Measurements from ENCODE around the gene SRBD1.

SRBD1 gene

GRCh38 chr2:45611020-45611859, at the start of gene SRBD1:
Gene SRBD1, minus strand, starts transcription at chr2:45611267. Its CDS starts 5,826 bp downstream, at chr2:45605441.
- peak; percentile 83 for DNase-seq (ENCODE audit: low read depth)

- no peak for DNase-seq (ENCODE audit: low read depth)
These were observed 43.2 kb upstream of the SRBD1 start for GRCh38 chr2:45654250-45654649.

- DNase-seq (ENCODE audit: low read depth), result no peak
These were observed 42.3 kb upstream of the SRBD1 start for GRCh38 chr2:45653122-45653913.

- DNase-seq (ENCODE audit: low read depth), result no peak
These were observed 41.3 kb upstream of the SRBD1 start for GRCh38 chr2:45652090-45653031.

GRCh38 chr2:45651415-45652089, 40.5 kb upstream of the SRBD1 start, which contains the start of gene PRKCE:
Gene PRKCE, plus strand, starts transcription at chr2:45651675.
- DNase-seq (ENCODE audit: low read depth), result no peak

- DNase-seq (ENCODE audit: low read depth), result peak; percentile 75
These were observed 39.9 kb upstream of the SRBD1 start for GRCh38 chr2:45650851-45651414.

- DNase-seq (ENCODE audit: low read depth), result no peak
These were observed 39.1 kb upstream of the SRBD1 start for GRCh38 chr2:45649858-45650811.

- no peak for DNase-seq (ENCODE audit: low read depth)
These were observed 38.4 kb upstream of the SRBD1 start for GRCh38 chr2:45649462-45649857.

- DNase-seq (ENCODE audit: low read depth), result no peak
These were observed 37.6 kb upstream of the SRBD1 start for GRCh38 chr2:45648636-45649035.

- no peak for DNase-seq (ENCODE audit: low read depth)
These were observed 37.0 kb upstream of the SRBD1 start for GRCh38 chr2:45647986-45648520.

- DNase-seq (ENCODE audit: low read depth), result no peak
These were observed 36.3 kb upstream of the SRBD1 start for GRCh38 chr2:45647356-45647755.

GRCh38 chr2:45646289-45646688, 35.2 kb upstream of the SRBD1 start:
- DNase-seq (ENCODE audit: low read depth), result no peak

GRCh38 chr2:45643543-45644542, 32.8 kb upstream of the SRBD1 start:
- DNase-seq (ENCODE audit: low read depth), result no peak

GRCh38 chr2:45643095-45643494, 32.0 kb upstream of the SRBD1 start:
- no peak for DNase-seq (ENCODE audit: low read depth)

GRCh38 chr2:45640576-45640975, 29.5 kb upstream of the SRBD1 start:
- DNase-seq (ENCODE audit: low read depth), result no peak

GRCh38 chr2:45637440-45637839, 26.4 kb upstream of the SRBD1 start:
- no peak for DNase-seq (ENCODE audit: low read depth)

- DNase-seq (ENCODE audit: low read depth), result no peak
These were observed 24.9 kb upstream of the SRBD1 start for GRCh38 chr2:45636008-45636407.

GRCh38 chr2:45634223-45634622, 23.2 kb upstream of the SRBD1 start:
- no peak for DNase-seq (ENCODE audit: low read depth)

Measured in HS-5 (cell line).